Body of pancreas (tissue), 4 donors: ENCODE measurements around the gene ZNF91. TPM values are rescaled to one million over a fixed set of nuclear protein-coding genes. Genes with fewer than 3 reads are reported as not detected.

Experiments used
- ATAC-seq: fragments of 150-250 bp; one replicate; pipeline ENCODE4 v1.9.1; 2016
- DNase-seq, 4 donors: peaks; one replicate each; pipeline ENCODE4 v3.0.0-alpha.2; 2019
- H3K27ac ChIP-seq, 4 donors: fragments of 200-600 bp; sonication (generic); 1 replicate in 3 of 4; 2 replicates in 1 of 4; pipeline versions ENCODE4 v1.5.1 to v1.6.1; 2016 to 2019; ENCODE audit warnings: mild to moderate bottlenecking in 1 of 4, mixed read lengths in 1 of 4, moderate library complexity in 1 of 4
- H3K27me3 ChIP-seq, 2 donors: fragments of 200-600 bp; sonication (generic); one replicate each; pipeline ENCODE4 v1.6.0; 2016; ENCODE audit warnings: mild to moderate bottlenecking in 1 of 2
- H3K36me3 ChIP-seq, 2 donors: fragments of 200-600 bp; sonication (generic); replicated peaks in 1 of 2; 2 replicates each; pipeline ENCODE4 v1.5.1; 2016; ENCODE audit warnings: low read depth in 2 of 2; ENCODE audit not compliant: insufficient read depth in 1 of 2
- H3K4me1 ChIP-seq: fragments of 200-600 bp; sonication (generic); one replicate; pipeline ENCODE4 v1.6.0; 2016
- H3K4me3 ChIP-seq, 2 donors: fragments of 200-600 bp; sonication (generic); 1 replicate in 1 of 2; 2 replicates in 1 of 2; pipeline ENCODE4 v1.5.1; 2016 to 2019
- H3K9me3 ChIP-seq, 3 donors: fragments of 200-600 bp; sonication (generic); 1 replicate in 2 of 3; 2 replicates in 1 of 3; pipeline ENCODE4 v1.5.1; 2016
- CTCF ChIP-seq, 7 experiments: fragments of 450-650 bp in 4 of 7; fragments of 200-600 bp in 3 of 7; sonication (generic) in 3 of 7; IDR thresholded peaks; one replicate each; pipeline ENCODE4 v1.5.1; 2016 to 2019; ENCODE audit warnings: antibody characterized with exemption in 7 of 7
- POLR2A ChIP-seq, 3 donors: fragments of 450-650 bp; IDR thresholded peaks; one replicate each; pipeline ENCODE4 v1.6.1; 2016; ENCODE audit warnings: antibody characterized with exemption in 3 of 3, mild to moderate bottlenecking in 2 of 3
- WGBS, 2 donors: methylation state at CpG; one replicate each; pipeline ENCODE4 v1.1.5; 2017; 5-methylcytosine and 5-hydroxymethylcytosine counted together
- intact Hi-C: fragments of 100-400 bp; cut with DNase I; formaldehyde crosslinking; loops from one replicate; pipeline ENCODE4 v1.15.1; 2023
- total RNA-seq, 2 donors: library from RNA; depleted of rRNA; stranded (reverse); fragments of >200 nt; gene quantifications; one replicate each; pipeline ENCODE4 v1.1.0, GENCODE V29; 2016

ZNF91 gene
- total RNA-seq, 2 donors from 2014 or later = 43.3 to 51.1 TPM

GRCh38 chr19:23318143-23318542 is 77.1 kb downstream of the ZNF91 start:
- Histone ChIP-seq H3K36me3 (no peaks in the 10 kb centered on the region), H3K9me3 (peaks cover 0 to 9% (median 0%) of the 10 kb centered on the region in 3 donors), H3K27ac (no peak overlapping the region), H3K27me3 (no peaks in the 10 kb centered on the region), H3K4me3 (no peak overlapping the region), H3K4me1 (no peaks in the 10 kb centered on the region)
- intact Hi-C loops = no loop called here
- TF ChIP-seq CTCF (IDR thresholded peaks at IDR 0.05) (no peak), POLR2A (IDR thresholded peaks at IDR 0.05) (no peak)
- DNase-seq (no peak), ATAC-seq (no peak)
- WGBS, 2 donors = 81 to 100% methylated on average over 1 of the region's 1 CpG

- Histone ChIP-seq H3K4me1 (no peaks in the 10 kb centered on the region), H3K4me3 (no peak overlapping the region), H3K36me3 (no peaks in the 10 kb centered on the region), H3K27ac (no peak overlapping the region), H3K9me3 (peaks cover 0 to 7% (median 0%) of the 10 kb centered on the region in 3 donors), H3K27me3 (no peaks in the 10 kb centered on the region)
- intact Hi-C loops = no loop called here
- 64 to 75% methylated on average over 2 of the region's 2 CpGs for WGBS, 2 donors
- TF ChIP-seq CTCF (IDR thresholded peaks at IDR 0.05) = no peak
- TF ChIP-seq POLR2A (IDR thresholded peaks at IDR 0.05) = no peak
- ATAC-seq (no peak), DNase-seq (no peak)
Measured at GRCh38 chr19:23315286-23315685, 80.0 kb downstream of the ZNF91 start.

- Histone ChIP-seq H3K9me3 (peaks cover 0 to 7% (median 0%) of the 10 kb centered on the region in 3 donors), H3K27ac (no peak overlapping the region), H3K36me3 (no peaks in the 10 kb centered on the region), H3K4me1 (no peaks in the 10 kb centered on the region), H3K27me3 (no peaks in the 10 kb centered on the region), H3K4me3 (no peak overlapping the region)
- 73% methylated on average over 4 of the region's 4 CpGs for WGBS, 2 donors
- TF ChIP-seq POLR2A (IDR thresholded peaks at IDR 0.05) (no peak), CTCF (IDR thresholded peaks at IDR 0.05) (no peak)
- ATAC-seq (no peak), DNase-seq (no peak)
- intact Hi-C loops = no loop called here
Measured at GRCh38 chr19:23314505-23315251, 80.6 kb downstream of the ZNF91 start.

- no peaks in the 10 kb centered on the region for H3K27me3 ChIP-seq
- intact Hi-C loops = no loop called here
- no peak overlapping the region for H3K4me3 ChIP-seq
- no peaks in the 10 kb centered on the region for H3K36me3 ChIP-seq
- no peak overlapping the region for H3K27ac ChIP-seq
- whole genome bisulfite sequencing, 2 donors = 70 to 85% methylated on average over 2 of the region's 2 CpGs
- TF ChIP-seq POLR2A (IDR thresholded peaks at IDR 0.05) (no peak), CTCF (IDR thresholded peaks at IDR 0.05) (no peak)
- no peaks in the 10 kb centered on the region for H3K4me1 ChIP-seq
- no peak for ATAC-seq
- H3K9me3 ChIP-seq = peaks cover 0 to 8% (median 0%) of the 10 kb centered on the region in 3 donors
- no peak for DNase-seq
Measured at GRCh38 chr19:23313196-23313595, 82.1 kb downstream of the ZNF91 start.

- H3K27ac ChIP-seq = no peak overlapping the region
- TF ChIP-seq CTCF (IDR thresholded peaks at IDR 0.05) (no peak), POLR2A (IDR thresholded peaks at IDR 0.05) (no peak)
- ATAC-seq (no peak), DNase-seq (no peak)
- no peaks in the 10 kb centered on the region for H3K36me3 ChIP-seq
- H3K27me3 ChIP-seq = no peaks in the 10 kb centered on the region
- no peak overlapping the region for H3K4me3 ChIP-seq
- WGBS, 2 donors = 55 to 62% methylated on average over 1 of the region's 1 CpG
- peaks cover 0 to 5% (median 0%) of the 10 kb centered on the region in 3 donors for H3K9me3 ChIP-seq
- H3K4me1 ChIP-seq = no peaks in the 10 kb centered on the region
- intact Hi-C loops = no loop called here
Measured at GRCh38 chr19:23312515-23312914, 82.8 kb downstream of the ZNF91 start.
